Osteocyte (in vitro differentiated cells): ENCODE data around the gene CLEC2A. TPM values are rescaled to one million over a fixed set of nuclear protein-coding genes. Genes with fewer than 3 reads are reported as not detected.

Source experiments
- DNase-seq: peaks from one replicate; pipeline ENCODE4 v3.0.0; 2021; ENCODE audit warnings: mixed read lengths; ENCODE audit not compliant: unreplicated experiment; ENCODE audit errors: extremely low spot score
- H3K27ac Mint-ChIP-seq: one replicate; pipeline ENCODE4 v1.8.0; 2021; ENCODE audit warnings: mild to moderate bottlenecking, mixed read lengths; ENCODE audit not compliant: unreplicated experiment
- H3K27me3 Mint-ChIP-seq: one replicate; pipeline ENCODE4 v1.8.0; 2021; ENCODE audit warnings: mixed read lengths; ENCODE audit not compliant: unreplicated experiment
- H3K36me3 Mint-ChIP-seq: one replicate; pipeline ENCODE4 v1.8.0; 2021; ENCODE audit warnings: mixed read lengths; ENCODE audit not compliant: unreplicated experiment
- H3K4me1 Mint-ChIP-seq: one replicate; pipeline ENCODE4 v1.8.0; 2021; ENCODE audit warnings: mixed read lengths; ENCODE audit not compliant: unreplicated experiment
- H3K4me3 Mint-ChIP-seq: one replicate; pipeline ENCODE4 v1.8.0; 2021; ENCODE audit warnings: mild to moderate bottlenecking, moderate library complexity, mixed read lengths; ENCODE audit not compliant: unreplicated experiment
- H3K9me3 Mint-ChIP-seq: one replicate; pipeline ENCODE4 v1.8.0; 2021; ENCODE audit warnings: mixed read lengths; ENCODE audit not compliant: unreplicated experiment
- total RNA-seq: library from RNA; stranded (reverse); gene quantifications from 2 replicates; pipeline ENCODE4 v1.2.1, GENCODE V29; 2021
- TF ChIP-seq, protein P1 (sequence below): fragments of 200-600 bp; sonication (generic); IDR thresholded peaks from 2 replicates; pipeline ENCODE4 v1.5.0; 2021; ENCODE audit warnings: antibody characterized with exemption, mild to moderate bottlenecking, moderate library complexity

The CLEC2A gene
- total RNA-seq, 1 donor from 2014 or later: not detected

DNA sequence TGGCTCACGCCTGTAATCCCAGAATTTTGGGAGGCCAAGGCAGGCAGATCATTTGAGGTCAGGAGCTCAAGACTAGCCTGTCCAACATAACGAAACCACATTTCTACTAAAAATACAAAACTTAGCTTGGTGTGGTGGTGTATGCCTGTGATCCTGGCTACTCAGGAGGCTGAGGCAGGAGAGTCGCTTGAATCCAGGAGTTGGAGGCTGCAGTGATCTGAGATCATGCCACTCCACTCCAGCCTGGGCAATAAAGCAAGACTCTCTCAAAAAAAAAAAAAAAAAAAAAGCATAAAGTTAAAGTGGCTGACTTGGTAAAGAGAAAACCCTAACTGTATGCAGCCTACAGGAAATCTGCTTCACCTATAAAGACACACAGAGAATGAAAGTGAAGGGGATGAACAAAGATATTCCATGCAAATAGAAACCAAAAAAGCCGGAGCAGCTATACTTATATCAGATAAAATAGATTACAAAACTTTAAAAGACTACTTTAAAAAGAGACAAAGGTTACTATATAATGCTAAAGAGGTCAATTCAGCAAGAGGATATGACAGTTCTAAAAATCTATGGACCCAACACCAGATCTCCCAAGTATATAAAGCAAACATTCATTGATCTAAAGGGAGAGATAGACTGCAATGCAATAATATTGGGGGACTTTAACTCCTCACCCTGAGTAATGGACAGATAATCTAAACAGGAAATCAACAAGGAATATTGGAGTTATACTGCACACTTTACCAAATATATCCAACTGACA lies 67.1 kb downstream of the CLEC2A start:
- DNase-seq: no peak
- Mint-ChIP-seq H3K9me3 (no peaks in the 10 kb centered on the region), H3K27ac (no peak overlapping the region), H3K4me1 (peaks cover 4% of the 10 kb centered on the region), H3K27me3 (peaks cover 3% of the 10 kb centered on the region), H3K4me3 (no peak overlapping the region), H3K36me3 (no peaks in the 10 kb centered on the region)
- TF ChIP-seq, protein P1, sequence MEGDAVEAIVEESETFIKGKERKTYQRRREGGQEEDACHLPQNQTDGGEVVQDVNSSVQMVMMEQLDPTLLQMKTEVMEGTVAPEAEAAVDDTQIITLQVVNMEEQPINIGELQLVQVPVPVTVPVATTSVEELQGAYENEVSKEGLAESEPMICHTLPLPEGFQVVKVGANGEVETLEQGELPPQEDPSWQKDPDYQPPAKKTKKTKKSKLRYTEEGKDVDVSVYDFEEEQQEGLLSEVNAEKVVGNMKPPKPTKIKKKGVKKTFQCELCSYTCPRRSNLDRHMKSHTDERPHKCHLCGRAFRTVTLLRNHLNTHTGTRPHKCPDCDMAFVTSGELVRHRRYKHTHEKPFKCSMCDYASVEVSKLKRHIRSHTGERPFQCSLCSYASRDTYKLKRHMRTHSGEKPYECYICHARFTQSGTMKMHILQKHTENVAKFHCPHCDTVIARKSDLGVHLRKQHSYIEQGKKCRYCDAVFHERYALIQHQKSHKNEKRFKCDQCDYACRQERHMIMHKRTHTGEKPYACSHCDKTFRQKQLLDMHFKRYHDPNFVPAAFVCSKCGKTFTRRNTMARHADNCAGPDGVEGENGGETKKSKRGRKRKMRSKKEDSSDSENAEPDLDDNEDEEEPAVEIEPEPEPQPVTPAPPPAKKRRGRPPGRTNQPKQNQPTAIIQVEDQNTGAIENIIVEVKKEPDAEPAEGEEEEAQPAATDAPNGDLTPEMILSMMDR: no peak

Other genes with a start within 250 kb of the CLEC2A start
- not detected in 2 replicates for gene CLECL1, start 199.3 kb downstream of the CLEC2A start, total RNA-seq
- gene CD69, start 171.5 kb downstream of the CLEC2A start, total RNA-seq: not detected in 2 replicates
- not detected in 2 replicates for gene KLRF1, start 104.9 kb downstream of the CLEC2A start, total RNA-seq
- not detected in 2 replicates for gene CLEC2B, start 63.0 kb downstream of the CLEC2A start, total RNA-seq
- gene KLRF2, start 50.9 kb downstream of the CLEC2A start, total RNA-seq: not detected in 2 replicates
- gene CLEC12A, start 39.0 kb upstream of the CLEC2A start, total RNA-seq: not detected in 2 replicates
- gene CLEC1B, start 66.8 kb upstream of the CLEC2A start, total RNA-seq: not detected in 2 replicates
- gene CLEC12B, start 78.3 kb upstream of the CLEC2A start, total RNA-seq: not detected in 2 replicates
- gene CLEC9A, start 98.3 kb upstream of the CLEC2A start, total RNA-seq: not detected in 2 replicates
- not detected in 2 replicates for gene CLEC1A, start 166.6 kb upstream of the CLEC2A start, total RNA-seq
- gene CLEC7A, start 197.8 kb upstream of the CLEC2A start, total RNA-seq: not detected in 2 replicates
- not detected in 2 replicates for gene OLR1, start 239.8 kb upstream of the CLEC2A start, total RNA-seq
- not detected in 2 replicates for gene TMEM52B, start 246.7 kb upstream of the CLEC2A start, total RNA-seq